Loucy (cell line): ENCODE data around the gene RPIA.
"Not testable (repeated sequence)": the region's sequence is repeated elsewhere in the genome, so short reads cannot be mapped to it uniquely, and the experiment has no call there.

ENCODE experiments used
- H2AFZ ChIP-seq: fragments of 200-600 bp; sonication (generic); 2 replicates; pipeline ENCODE4 v1.6.0; 2016; ENCODE audit warnings: antibody characterized with exemption, mild to moderate bottlenecking, low read length, moderate library complexity
- H3F3A ChIP-seq: fragments of 200-600 bp; 2 replicates; pipeline ENCODE4 v1.6.0; 2016; ENCODE audit warnings: antibody characterized with exemption, low read depth, mild to moderate bottlenecking
- H3K27me3 ChIP-seq: fragments of 200-600 bp; sonication (generic); 2 replicates; pipeline ENCODE4 v1.6.1; 2014; ENCODE audit warnings: low read length, mild to moderate bottlenecking; ENCODE audit not compliant: insufficient read depth, poor library complexity, severe bottlenecking
- H3K36me3 ChIP-seq: fragments of 200-600 bp; sonication (generic); 2 replicates; pipeline ENCODE4 v1.6.1; 2016; ENCODE audit warnings: low read length; ENCODE audit not compliant: insufficient read depth
- H3K4me1 ChIP-seq: fragments of 200-600 bp; sonication (generic); 2 replicates; pipeline ENCODE4 v1.5.1; 2014; ENCODE audit warnings: low read length, mild to moderate bottlenecking; ENCODE audit not compliant: insufficient read depth, poor library complexity, severe bottlenecking
- H3K4me2 ChIP-seq: fragments of 200-600 bp; sonication (generic); 2 replicates; pipeline ENCODE4 v1.6.0; 2014; ENCODE audit warnings: antibody characterized with exemption, low read length, low read depth, mild to moderate bottlenecking; ENCODE audit not compliant: poor library complexity, severe bottlenecking
- H3K4me3 ChIP-seq: fragments of 200-600 bp; sonication (generic); 2 replicates; pipeline ENCODE4 v1.5.1; 2014; ENCODE audit warnings: low read length, mild to moderate bottlenecking, mixed read lengths; ENCODE audit not compliant: poor library complexity, severe bottlenecking
- H3K79me2 ChIP-seq: fragments of 200-600 bp; sonication (generic); 2 replicates; pipeline ENCODE4 v1.6.1; 2014; ENCODE audit warnings: low read length; ENCODE audit not compliant: insufficient read depth
- H3K9ac ChIP-seq: fragments of 200-600 bp; sonication (generic); 2 replicates; pipeline ENCODE4 v1.6.0; 2014; ENCODE audit warnings: mild to moderate bottlenecking, low read depth, low read length, moderate library complexity; ENCODE audit not compliant: poor library complexity, severe bottlenecking
- H3K9me2 ChIP-seq: fragments of 200-600 bp; sonication (generic); replicated peaks from 2 replicates; pipeline ENCODE4 v1.6.1; 2016; ENCODE audit warnings: low read depth, low read length, mixed read lengths
- H3K9me3 ChIP-seq: fragments of 200-600 bp; sonication (generic); 2 replicates; pipeline ENCODE4 v1.6.1; 2014; ENCODE audit warnings: mild to moderate bottlenecking, antibody characterized with exemption, low read length, low read depth; ENCODE audit not compliant: insufficient read depth
- H4K20me1 ChIP-seq: fragments of 200-600 bp; sonication (generic); 2 replicates; pipeline ENCODE4 v1.6.0; 2014; ENCODE audit warnings: antibody characterized with exemption, low read length, mild to moderate bottlenecking; ENCODE audit not compliant: insufficient read depth, poor library complexity, severe bottlenecking
- EZH2phosphoT487 ChIP-seq: fragments of 200-600 bp; IDR thresholded peaks from 2 replicates; pipeline ENCODE4 v1.6.1; 2018; ENCODE audit warnings: antibody characterized with exemption, mild to moderate bottlenecking, moderate library complexity, borderline replicate concordance
- TF ChIP-seq, protein P1 (sequence below): fragments of 200-600 bp; sonication (generic); conservative IDR thresholded peaks from 2 replicates; pipeline ENCODE4 v1.5.1; 2014; ENCODE audit warnings: mild to moderate bottlenecking, antibody characterized with exemption, low read length

RPIA gene

DNA sequence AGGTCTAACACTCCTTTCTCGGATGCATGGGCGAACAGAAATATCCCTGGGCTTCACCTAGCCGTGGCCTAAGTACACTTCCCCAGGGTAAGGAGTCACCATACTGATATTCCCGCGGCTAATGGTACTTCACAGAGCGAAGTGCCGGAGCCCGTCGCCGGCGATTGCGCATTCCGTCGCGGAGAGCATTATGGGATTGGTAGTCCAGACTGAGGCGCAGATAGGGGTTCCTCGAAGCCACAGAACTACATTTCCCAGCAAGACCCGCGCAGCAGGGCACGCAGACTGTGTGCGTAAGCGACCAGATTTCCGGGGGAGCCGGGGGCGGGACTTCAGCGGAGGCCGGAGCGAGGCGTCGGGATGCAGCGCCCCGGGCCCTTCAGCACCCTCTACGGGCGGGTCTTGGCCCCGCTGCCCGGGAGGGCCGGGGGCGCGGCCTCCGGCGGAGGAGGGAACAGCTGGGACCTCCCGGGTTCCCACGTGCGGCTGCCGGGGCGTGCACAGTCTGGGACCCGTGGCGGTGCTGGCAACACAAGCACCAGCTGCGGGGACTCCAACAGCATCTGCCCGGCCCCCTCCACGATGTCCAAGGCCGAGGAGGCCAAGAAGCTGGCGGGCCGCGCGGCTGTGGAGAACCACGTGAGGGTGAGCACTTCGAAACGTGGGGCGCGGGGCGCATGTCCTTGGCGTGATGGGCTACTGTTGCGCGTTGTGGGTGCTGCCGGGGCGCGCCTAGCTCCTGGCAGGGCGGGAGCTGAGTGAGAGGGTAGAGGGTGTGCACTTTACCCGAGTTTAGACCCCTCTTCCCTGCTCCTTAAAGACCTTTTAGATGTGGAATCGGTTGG, at the start of gene RPIA:
TSS of gene RPIA (plus strand) at position 335 of the 845 bp plus-strand sequence. CDS start at position 361, 26 bp downstream.
- Histone ChIP-seq H3K4me1 (peaks cover 48% of the 10 kb centered on the region), H4K20me1 (peaks cover 3% of the 10 kb centered on the region), H3K36me3 (no peaks in the 10 kb centered on the region), H3K4me2 (peak within 1 kb of the TSS; percentile 91), H3K4me3 (peak within 1 kb of the TSS; percentile 95), H3K27me3 (no peaks in the 10 kb centered on the region), H3K9me2 (no peaks in the 10 kb centered on the region), H3K9ac (peak within 1 kb of the TSS; percentile 85), H2AFZ (peak within 1 kb of the TSS; percentile 88), H3F3A (no peaks in the 10 kb centered on the region), H3K9me3 (no peaks in the 10 kb centered on the region), H3K79me2 (peaks cover 56% of the 10 kb centered on the region)
- TF ChIP-seq, protein P1, sequence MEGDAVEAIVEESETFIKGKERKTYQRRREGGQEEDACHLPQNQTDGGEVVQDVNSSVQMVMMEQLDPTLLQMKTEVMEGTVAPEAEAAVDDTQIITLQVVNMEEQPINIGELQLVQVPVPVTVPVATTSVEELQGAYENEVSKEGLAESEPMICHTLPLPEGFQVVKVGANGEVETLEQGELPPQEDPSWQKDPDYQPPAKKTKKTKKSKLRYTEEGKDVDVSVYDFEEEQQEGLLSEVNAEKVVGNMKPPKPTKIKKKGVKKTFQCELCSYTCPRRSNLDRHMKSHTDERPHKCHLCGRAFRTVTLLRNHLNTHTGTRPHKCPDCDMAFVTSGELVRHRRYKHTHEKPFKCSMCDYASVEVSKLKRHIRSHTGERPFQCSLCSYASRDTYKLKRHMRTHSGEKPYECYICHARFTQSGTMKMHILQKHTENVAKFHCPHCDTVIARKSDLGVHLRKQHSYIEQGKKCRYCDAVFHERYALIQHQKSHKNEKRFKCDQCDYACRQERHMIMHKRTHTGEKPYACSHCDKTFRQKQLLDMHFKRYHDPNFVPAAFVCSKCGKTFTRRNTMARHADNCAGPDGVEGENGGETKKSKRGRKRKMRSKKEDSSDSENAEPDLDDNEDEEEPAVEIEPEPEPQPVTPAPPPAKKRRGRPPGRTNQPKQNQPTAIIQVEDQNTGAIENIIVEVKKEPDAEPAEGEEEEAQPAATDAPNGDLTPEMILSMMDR: peak; percentile 49
- TF ChIP-seq EZH2phosphoT487: no peak

DNA sequence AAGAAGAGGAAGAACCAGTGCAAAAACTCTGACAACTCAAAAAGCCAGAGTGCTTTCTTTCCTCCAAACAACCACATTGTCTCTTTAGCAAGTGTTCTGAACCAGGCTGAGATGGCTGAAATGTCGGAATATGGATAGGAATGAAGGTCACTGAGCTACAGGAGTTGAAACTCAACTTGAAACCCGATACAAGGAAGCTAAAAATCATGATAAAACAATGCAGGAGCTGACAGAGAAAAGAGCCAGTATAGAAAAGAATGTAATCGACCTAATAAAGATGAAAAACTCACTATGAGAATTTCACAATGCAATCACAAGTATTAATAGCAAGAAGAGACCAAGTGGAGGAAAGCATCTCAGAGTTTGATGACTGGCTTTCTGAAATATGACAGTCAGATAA, 49.2 kb upstream of the RPIA start:
- no peaks in the 10 kb centered on the region for H3K27me3 ChIP-seq
- TF ChIP-seq, protein P1: no peak
- no peak for TF ChIP-seq EZH2phosphoT487
- no peaks in the 10 kb centered on the region for H3F3A ChIP-seq
- H3K36me3 ChIP-seq: no peaks in the 10 kb centered on the region
- H3K4me2 ChIP-seq: no peak overlapping the region
- H2AFZ ChIP-seq: no peak overlapping the region
- H3K79me2 ChIP-seq: no peaks in the 10 kb centered on the region
- peaks cover 21% of the 10 kb centered on the region for H3K4me1 ChIP-seq
- H3K9me2 ChIP-seq: no peaks in the 10 kb centered on the region
- H3K9ac ChIP-seq: no peak overlapping the region
- H4K20me1 ChIP-seq: no peaks in the 10 kb centered on the region
- H3K4me3 ChIP-seq: no peak overlapping the region
- no peaks in the 10 kb centered on the region for H3K9me3 ChIP-seq

DNA sequence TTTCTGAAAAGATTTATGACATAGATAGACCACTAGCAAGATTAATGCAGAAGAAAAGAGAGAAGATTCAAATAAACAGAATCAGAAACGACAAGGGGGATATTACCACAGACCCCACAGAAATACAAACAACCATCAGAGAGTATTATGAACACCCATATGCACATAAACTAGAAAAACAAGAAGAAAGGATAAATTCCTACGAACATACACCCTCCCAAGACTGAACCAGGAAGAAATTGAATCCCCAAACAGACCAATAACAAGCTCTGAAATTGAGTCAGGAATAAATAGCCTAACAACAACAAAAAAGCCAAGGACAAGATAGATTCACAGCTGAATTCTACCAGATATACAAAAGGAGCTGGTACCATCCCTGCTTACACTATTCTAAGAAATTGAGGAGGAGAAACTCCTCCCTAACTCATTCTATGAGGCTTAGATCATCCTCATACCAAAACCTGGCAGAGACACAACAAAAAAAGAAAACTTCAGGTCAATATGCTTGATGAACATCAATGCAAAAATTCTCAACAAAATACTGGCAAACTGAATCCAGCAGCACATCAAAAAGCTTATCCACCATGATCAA, 46.1 kb upstream of the RPIA start:
- H3K9me2 ChIP-seq, H4K20me1 ChIP-seq, H3K9ac ChIP-seq, H3K4me1 ChIP-seq, H3K27me3 ChIP-seq, H3F3A ChIP-seq, H3K9me3 ChIP-seq, H2AFZ ChIP-seq, H3K4me3 ChIP-seq, H3K36me3 ChIP-seq, H3K79me2 ChIP-seq: not testable (repeated sequence)
- H3K4me2 ChIP-seq: peak overlapping the region; percentile 48
